SH-SY5Y (cell line): Measurements from ENCODE around the gene MYORG.

ENCODE experiments used
- GATA2 ChIP-seq: IDR thresholded peaks from 2 replicates; pipeline ENCODE4 v1.6.1; 2011; ENCODE audit warnings: mild to moderate bottlenecking, low read depth, low read length
- GATA3 ChIP-seq: IDR thresholded peaks from 2 replicates; pipeline ENCODE4 v1.6.1; 2011; ENCODE audit warnings: low read depth, mild to moderate bottlenecking, low read length, moderate library complexity

GRCh38 chr9:34369636-34370035, 7.1 kb downstream of the MYORG start:
- TF ChIP-seq GATA2 (no peak), GATA3 (no peak)
